HFF-Myc (cell line): ENCODE measurements around the gene ARL4D.
"Not testable (repeated sequence)": the region's sequence is repeated elsewhere in the genome, so short reads cannot be mapped to it uniquely, and the experiment has no call there.

Source experiments
- DNase-seq: peaks from one replicate; pipeline ENCODE4 v3.0.0-alpha.2; 2011; ENCODE audit warnings: low read depth; ENCODE audit errors: extremely low read depth
- H3K4me3 ChIP-seq: replicated peaks from 2 replicates; pipeline ENCODE4 v1.5.1; 2011; ENCODE audit warnings: low read depth, mild to moderate bottlenecking, control low read depth, low read length
- TF ChIP-seq, protein P1 (sequence below): IDR thresholded peaks from 2 replicates; pipeline ENCODE4 v1.5.1; 2012; ENCODE audit warnings: mild to moderate bottlenecking, low read depth, low read length, control low read depth; ENCODE audit errors: missing control alignments

Gene ARL4D

DNA sequence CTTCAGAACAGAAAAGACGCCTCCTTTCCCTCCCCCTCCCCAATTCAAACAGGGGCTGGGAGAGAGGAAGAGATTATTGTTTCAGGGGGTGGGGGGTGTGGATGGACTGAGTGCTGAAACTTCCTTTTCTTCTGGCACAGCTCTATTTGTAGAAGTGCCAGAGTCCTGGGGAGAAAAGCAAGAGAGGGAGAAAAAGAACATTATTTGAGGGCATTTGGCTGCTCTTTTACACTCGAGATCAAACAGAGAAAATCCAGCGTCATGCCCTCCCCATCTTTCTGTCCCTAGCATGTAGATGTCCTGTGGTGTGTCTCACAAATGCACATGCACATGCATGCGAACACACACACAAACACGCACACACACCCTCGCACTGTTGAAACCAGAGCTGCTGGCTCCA lies 13.0 kb downstream of the ARL4D start:
- TF ChIP-seq, protein P1, sequence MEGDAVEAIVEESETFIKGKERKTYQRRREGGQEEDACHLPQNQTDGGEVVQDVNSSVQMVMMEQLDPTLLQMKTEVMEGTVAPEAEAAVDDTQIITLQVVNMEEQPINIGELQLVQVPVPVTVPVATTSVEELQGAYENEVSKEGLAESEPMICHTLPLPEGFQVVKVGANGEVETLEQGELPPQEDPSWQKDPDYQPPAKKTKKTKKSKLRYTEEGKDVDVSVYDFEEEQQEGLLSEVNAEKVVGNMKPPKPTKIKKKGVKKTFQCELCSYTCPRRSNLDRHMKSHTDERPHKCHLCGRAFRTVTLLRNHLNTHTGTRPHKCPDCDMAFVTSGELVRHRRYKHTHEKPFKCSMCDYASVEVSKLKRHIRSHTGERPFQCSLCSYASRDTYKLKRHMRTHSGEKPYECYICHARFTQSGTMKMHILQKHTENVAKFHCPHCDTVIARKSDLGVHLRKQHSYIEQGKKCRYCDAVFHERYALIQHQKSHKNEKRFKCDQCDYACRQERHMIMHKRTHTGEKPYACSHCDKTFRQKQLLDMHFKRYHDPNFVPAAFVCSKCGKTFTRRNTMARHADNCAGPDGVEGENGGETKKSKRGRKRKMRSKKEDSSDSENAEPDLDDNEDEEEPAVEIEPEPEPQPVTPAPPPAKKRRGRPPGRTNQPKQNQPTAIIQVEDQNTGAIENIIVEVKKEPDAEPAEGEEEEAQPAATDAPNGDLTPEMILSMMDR: no peak
- no peak for DNase-seq
- no peak overlapping the region for H3K4me3 ChIP-seq

DNA sequence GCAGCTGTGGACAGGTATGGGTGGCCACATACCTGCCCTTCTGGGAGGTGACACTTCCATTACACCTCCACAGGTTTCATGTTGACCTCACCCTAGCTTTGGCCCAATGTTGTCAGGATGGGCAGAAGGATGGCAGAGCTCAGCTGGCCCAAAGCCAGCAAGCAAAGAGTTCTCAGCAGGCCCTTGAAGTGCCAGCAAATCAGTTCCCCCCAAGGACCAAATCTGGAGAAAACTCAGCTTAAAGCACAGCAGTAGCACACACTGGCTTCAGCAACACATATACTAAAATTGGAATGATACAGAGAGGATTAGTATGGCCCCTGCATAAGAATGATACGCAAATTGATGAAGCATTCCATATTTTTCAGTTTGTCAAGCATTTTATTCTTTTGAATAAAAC lies 13.4 kb downstream of the ARL4D start:
- DNase-seq: no peak
- TF ChIP-seq, protein P1: no peak

GRCh38 chr17:43416998-43417890 lies 18.5 kb downstream of the ARL4D start:
- DNase-seq: no peak
- H3K4me3 ChIP-seq: no peak overlapping the region
- TF ChIP-seq, protein P1: no peak

More for the DNA sequence above, 13.4 kb downstream of the ARL4D start:
- H3K4me3 ChIP-seq: no peak overlapping the region

GRCh38 chr17:43418441-43419374 lies 19.9 kb downstream of the ARL4D start:
- TF ChIP-seq, protein P1: no peak
- DNase-seq: peak; percentile 77
- H3K4me3 ChIP-seq: no peak overlapping the region

GRCh38 chr17:43419375-43419882 lies 20.6 kb downstream of the ARL4D start:
- DNase-seq, H3K4me3 ChIP-seq: not testable (repeated sequence)

GRCh38 chr17:43423777-43424455 lies 25.1 kb downstream of the ARL4D start:
- TF ChIP-seq, protein P1: no peak
- no peak overlapping the region for H3K4me3 ChIP-seq
- DNase-seq: no peak
